NCI-H146 treated with DMSO at 0.1 percent for 48 hours (cell line): ENCODE data around the gene RELT.
A peak's percentile ranks its signal among the peaks of the same experiment; 100 is the strongest.

Experiments used
- DNase-seq: peaks from one replicate; lab custom pipeline; 2025; ENCODE audit not compliant: unreplicated experiment; lab: John Stamatoyannopoulos, UW

RELT gene

GRCh38 chr11:73390601-73391565 is 14.7 kb downstream of the RELT start:
- DNase-seq = no peak

GRCh38 chr11:73391665-73392064 is 15.5 kb downstream of the RELT start:
- no peak for DNase-seq

- DNase-seq = no peak
These were observed 16.2 kb downstream of the RELT start for GRCh38 chr11:73392108-73393010.

- no peak for DNase-seq
These were observed 16.8 kb downstream of the RELT start for GRCh38 chr11:73393011-73393380.

- DNase-seq = peak; percentile 37
These were observed 17.5 kb downstream of the RELT start for GRCh38 chr11:73393479-73394415.

GRCh38 chr11:73394416-73395296 is 18.5 kb downstream of the RELT start:
- no peak for DNase-seq

GRCh38 chr11:73395297-73396208 is 19.4 kb downstream of the RELT start:
- DNase-seq = no peak

- DNase-seq = no peak
These were observed 20.2 kb downstream of the RELT start for GRCh38 chr11:73396251-73396930.

- DNase-seq = no peak
These were observed 20.8 kb downstream of the RELT start for GRCh38 chr11:73396985-73397384.

GRCh38 chr11:73397468-73398131 is 21.4 kb downstream of the RELT start:
- DNase-seq = no peak

- no peak for DNase-seq
These were observed 21.9 kb downstream of the RELT start for GRCh38 chr11:73398132-73398526.

- no peak for DNase-seq
These were observed 22.5 kb downstream of the RELT start for GRCh38 chr11:73398721-73399120.

- DNase-seq = no peak
These were observed 23.0 kb downstream of the RELT start for GRCh38 chr11:73399159-73399590.

GRCh38 chr11:73399636-73400035 is 23.4 kb downstream of the RELT start:
- DNase-seq = no peak

- DNase-seq = no peak
These were observed 24.1 kb downstream of the RELT start for GRCh38 chr11:73400293-73400692.

GRCh38 chr11:73401217-73401923 is 25.2 kb downstream of the RELT start:
- no peak for DNase-seq
